ENCODE results near the gene THYN1. TPM values are rescaled to one million over a fixed set of nuclear protein-coding genes. Genes with fewer than 3 reads are reported as not detected.

The THYN1 gene
- polyA plus RNA-seq, 1 donor (not counting 4 experiments of a cell fraction or from before 2014, with no cell fraction given), result 45.8 TPM

- no peak for TF ChIP-seq EZH2 (IDR thresholded peaks at IDR 0.05; ENCODE audit: low read length)
- TF ChIP-seq, protein P1, sequence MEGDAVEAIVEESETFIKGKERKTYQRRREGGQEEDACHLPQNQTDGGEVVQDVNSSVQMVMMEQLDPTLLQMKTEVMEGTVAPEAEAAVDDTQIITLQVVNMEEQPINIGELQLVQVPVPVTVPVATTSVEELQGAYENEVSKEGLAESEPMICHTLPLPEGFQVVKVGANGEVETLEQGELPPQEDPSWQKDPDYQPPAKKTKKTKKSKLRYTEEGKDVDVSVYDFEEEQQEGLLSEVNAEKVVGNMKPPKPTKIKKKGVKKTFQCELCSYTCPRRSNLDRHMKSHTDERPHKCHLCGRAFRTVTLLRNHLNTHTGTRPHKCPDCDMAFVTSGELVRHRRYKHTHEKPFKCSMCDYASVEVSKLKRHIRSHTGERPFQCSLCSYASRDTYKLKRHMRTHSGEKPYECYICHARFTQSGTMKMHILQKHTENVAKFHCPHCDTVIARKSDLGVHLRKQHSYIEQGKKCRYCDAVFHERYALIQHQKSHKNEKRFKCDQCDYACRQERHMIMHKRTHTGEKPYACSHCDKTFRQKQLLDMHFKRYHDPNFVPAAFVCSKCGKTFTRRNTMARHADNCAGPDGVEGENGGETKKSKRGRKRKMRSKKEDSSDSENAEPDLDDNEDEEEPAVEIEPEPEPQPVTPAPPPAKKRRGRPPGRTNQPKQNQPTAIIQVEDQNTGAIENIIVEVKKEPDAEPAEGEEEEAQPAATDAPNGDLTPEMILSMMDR (optimal IDR thresholded peaks at IDR 0.05 in 1 of 3, IDR thresholded peaks at IDR 0.05 in 1 of 3, conservative IDR thresholded peaks at IDR 0.05 in 1 of 3; ENCODE audit: extremely low read depth in 1 of 3, insufficient read depth in 2 of 3, low read length in 3 of 3), result no peak
- H4K20me1 ChIP-seq (ENCODE audit: control insufficient read depth, extremely low read depth, insufficient read depth, low read length), result peaks cover 2% of the 10 kb centered on the region
- FAIRE-seq (no peak), DNase-seq (ENCODE audit: low read depth, low spot score) (no peak)
- H2AFZ ChIP-seq (ENCODE audit: control insufficient read depth, low read length), result peak overlapping the region; percentile 89
- dilution Hi-C loops (cut with MboI; ENCODE audit: extremely low pct_ligation_motif_present, low sequenced_read_pairs), result no loop called here
- H3K9me1 ChIP-seq (ENCODE audit: control insufficient read depth, extremely low read depth, insufficient read depth, low read length), result peaks cover 2% of the 10 kb centered on the region
- peaks cover 77% of the 10 kb centered on the region for H3K79me2 ChIP-seq (ENCODE audit: control insufficient read depth, insufficient read depth, low read length)
- no peaks in the 10 kb centered on the region for H3K9me3 ChIP-seq (ENCODE audit: control insufficient read depth, low read depth, low read length)
- peak overlapping the region; percentile 88 for H3K4me2 ChIP-seq (ENCODE audit: control insufficient read depth, extremely low read depth, insufficient read depth, low read depth, low read length)
- H3K4me1 ChIP-seq (ENCODE audit: control insufficient read depth, extremely low read depth, insufficient read depth, low read length), result peaks cover 24% of the 10 kb centered on the region
- H3K36me3 ChIP-seq (ENCODE audit: control insufficient read depth in 2 of 2, extremely low read depth in 1 of 2, insufficient read depth in 2 of 2, low read length in 2 of 2), result peaks cover 0 to 4% of the 10 kb centered on the region in 2 experiments
- peak overlapping the region; percentile 64 for H3K9ac ChIP-seq (ENCODE audit: control insufficient read depth, extremely low read depth, insufficient read depth, low read length)
- H3K27ac ChIP-seq (ENCODE audit: control insufficient read depth, insufficient read depth, low read length), result peak overlapping the region; percentile 37
- H3K4me3 ChIP-seq (ENCODE audit: control insufficient read depth in 2 of 3, extremely low read depth in 1 of 3, insufficient read depth in 2 of 3, low read depth in 1 of 3, low read length in 3 of 3), result peak overlapping the region; percentile 59 to 94 (median 60)
- H3K27me3 ChIP-seq (ENCODE audit: control insufficient read depth, extremely low read depth, insufficient read depth, low read length), result no peaks in the 10 kb centered on the region
Measured at GRCh38 chr11:134224710-134225664, 28.2 kb downstream of the THYN1 start.

GRCh38 chr11:134223836-134224709, 29.1 kb downstream of the THYN1 start, which contains the start of the genes NCAPD3 and VPS26B:
Gene NCAPD3 (minus strand): TSS chr11:134223967. CDS start chr11:134223926, 41 bp downstream.
Gene VPS26B (plus strand): TSS chr11:134224671. CDS start chr11:134225123, 452 bp downstream.
- peak within 1 kb of the TSS; percentile 60 to 94 (median 84) for H3K4me3 ChIP-seq (ENCODE audit: control insufficient read depth in 2 of 3, extremely low read depth in 1 of 3, insufficient read depth in 2 of 3, low read depth in 1 of 3, low read length in 3 of 3)
- no peak for TF ChIP-seq EZH2 (IDR thresholded peaks at IDR 0.05; ENCODE audit: low read length)
- H3K79me2 ChIP-seq (ENCODE audit: control insufficient read depth, insufficient read depth, low read length), result peaks cover 71% of the 10 kb centered on the region
- H3K4me1 ChIP-seq (ENCODE audit: control insufficient read depth, extremely low read depth, insufficient read depth, low read length), result peaks cover 24% of the 10 kb centered on the region
- no peaks in the 10 kb centered on the region for H3K9me3 ChIP-seq (ENCODE audit: control insufficient read depth, low read depth, low read length)
- peaks cover 3 to 5% of the 10 kb centered on the region in 2 experiments for H3K36me3 ChIP-seq (ENCODE audit: control insufficient read depth in 2 of 2, extremely low read depth in 1 of 2, insufficient read depth in 2 of 2, low read length in 2 of 2)
- DNase-seq (ENCODE audit: low read depth, low spot score) (peak; percentile 59), FAIRE-seq (no peak)
- peak within 1 kb of the TSS; percentile 100 for H2AFZ ChIP-seq (ENCODE audit: control insufficient read depth, low read length)
- H3K27ac ChIP-seq (ENCODE audit: control insufficient read depth, insufficient read depth, low read length), result peak within 1 kb of the TSS; percentile 83
- dilution Hi-C loops (cut with MboI; ENCODE audit: extremely low pct_ligation_motif_present, low sequenced_read_pairs), result no loop called here
- H3K27me3 ChIP-seq (ENCODE audit: control insufficient read depth, extremely low read depth, insufficient read depth, low read length), result no peaks in the 10 kb centered on the region
- peak within 1 kb of the TSS; percentile 83 for H3K9ac ChIP-seq (ENCODE audit: control insufficient read depth, extremely low read depth, insufficient read depth, low read length)
- H4K20me1 ChIP-seq (ENCODE audit: control insufficient read depth, extremely low read depth, insufficient read depth, low read length), result peaks cover 2% of the 10 kb centered on the region
- peak within 1 kb of the TSS; percentile 100 for H3K4me2 ChIP-seq (ENCODE audit: control insufficient read depth, extremely low read depth, insufficient read depth, low read depth, low read length)
- H3K9me1 ChIP-seq (ENCODE audit: control insufficient read depth, extremely low read depth, insufficient read depth, low read length), result peaks cover 2% of the 10 kb centered on the region

Data from keratinocyte (primary cell).